ENCODE results near the gene LAPTM5.
A peak's percentile ranks its signal among the peaks of the same experiment; 100 is the strongest.

Gene LAPTM5

GRCh38 chr1:30794260-30794659 is 36.7 kb upstream of the LAPTM5 start:
- Histone ChIP-seq H3K36me3 (ENCODE audit: control insufficient read depth in 2 of 2, insufficient read depth in 1 of 2, low read length in 2 of 2) (no peaks in the 10 kb centered on the region), H3K4me3 (ENCODE audit: low read depth, low read length) (no peak overlapping the region), H3K9me3 (ENCODE audit: control insufficient read depth, insufficient read depth, low read depth, low read length) (no peaks in the 10 kb centered on the region), H3K27ac (ENCODE audit: extremely low read depth, low read depth, low read length) (no peak overlapping the region), H3K4me1 (ENCODE audit: control insufficient read depth, insufficient read depth, low read length) (no peaks in the 10 kb centered on the region)
- TF ChIP-seq ZNF146 (tag by site-specific recombination; IDR thresholded peaks at IDR 0.05) = peak; percentile 66
- TF ChIP-seq ZNF792 (tag by site-specific recombination; IDR thresholded peaks at IDR 0.05) = no peak
- TF ChIP-seq ZNF664 (tag by site-specific recombination; IDR thresholded peaks at IDR 0.05) = peak; percentile 76; the same call in 1 of the 2 replicates
- ChIA-PET POLR2A (interaction anchor here (1.0 kb wide), 1 partner anchor 118 kb away, joined by 3 read pairs; no protein-coding TSS in a partner anchor), CTCF (interaction anchor here (1.4 to 4.5 kb wide), 4 partner anchors 7 to 117 kb away, joined by 9 to 39 read pairs (median 13); no protein-coding TSS in a partner anchor)

- POLR2A ChIA-PET = interaction anchor here (0.5 to 1.0 kb wide), 2 partner anchors 66 to 119 kb away, joined by 3 to 4 read pairs; no protein-coding TSS in a partner anchor
- Histone ChIP-seq H3K9me3 (ENCODE audit: control insufficient read depth, insufficient read depth, low read depth, low read length) (no peaks in the 10 kb centered on the region), H3K36me3 (ENCODE audit: control insufficient read depth in 2 of 2, insufficient read depth in 1 of 2, low read length in 2 of 2) (no peaks in the 10 kb centered on the region), H3K4me3 (ENCODE audit: low read depth, low read length) (no peak overlapping the region), H3K27ac (ENCODE audit: extremely low read depth, low read depth, low read length) (no peak overlapping the region), H3K4me1 (ENCODE audit: control insufficient read depth, insufficient read depth, low read length) (no peaks in the 10 kb centered on the region)
- CTCF ChIA-PET = interaction anchor here (1.8 to 4.5 kb wide), 3 partner anchors 8 to 118 kb away, joined by 9 to 39 read pairs (median 16); no protein-coding TSS in a partner anchor
- no peak for TF ChIP-seq TSHZ1 (tag by site-specific recombination; IDR thresholded peaks at IDR 0.05; ENCODE audit: borderline replicate concordance)
- peak; percentile 22; the same call in 1 of the 2 replicates for TF ChIP-seq ZFHX2 (tag by site-specific recombination; conservative IDR thresholded peaks at IDR 0.05)
These were observed 35.6 kb upstream of the LAPTM5 start for GRCh38 chr1:30793209-30793608.

- H3K27ac ChIP-seq (ENCODE audit: extremely low read depth, low read depth, low read length) = no peak overlapping the region
- TF ChIP-seq PRDM4 (tag by site-specific recombination; IDR thresholded peaks at IDR 0.05) (no peak), RBAK (tag by site-specific recombination; IDR thresholded peaks at IDR 0.05) (peak; percentile 91)
- POLR2A ChIA-PET = no interaction called here
- H3K9me3 ChIP-seq (ENCODE audit: control insufficient read depth, insufficient read depth, low read depth, low read length) = no peaks in the 10 kb centered on the region
- CTCF ChIA-PET = interaction anchor here (1.0 to 2.6 kb wide), 5 partner anchors 9 to 119 kb away, joined by 3 to 16 read pairs (median 5); no protein-coding TSS in a partner anchor
- no peaks in the 10 kb centered on the region for H3K36me3 ChIP-seq (ENCODE audit: control insufficient read depth in 2 of 2, insufficient read depth in 1 of 2, low read length in 2 of 2)
- no peaks in the 10 kb centered on the region for H3K4me1 ChIP-seq (ENCODE audit: control insufficient read depth, insufficient read depth, low read length)
- H3K4me3 ChIP-seq (ENCODE audit: low read depth, low read length) = no peak overlapping the region
These were observed 34.3 kb upstream of the LAPTM5 start for GRCh38 chr1:30791868-30792267.

- Histone ChIP-seq H3K4me3 (ENCODE audit: low read depth, low read length) (no peak overlapping the region), H3K4me1 (ENCODE audit: control insufficient read depth, insufficient read depth, low read length) (no peaks in the 10 kb centered on the region), H3K36me3 (ENCODE audit: control insufficient read depth in 2 of 2, insufficient read depth in 1 of 2, low read length in 2 of 2) (no peaks in the 10 kb centered on the region), H3K9me3 (ENCODE audit: control insufficient read depth, insufficient read depth, low read depth, low read length) (no peaks in the 10 kb centered on the region), H3K27ac (ENCODE audit: extremely low read depth, low read depth, low read length) (no peak overlapping the region)
- CTCF ChIA-PET = interaction anchor here (0.6 to 2.6 kb wide), 10 partner anchors 8 to 725 kb away, joined by 3 to 16 read pairs (median 4); no protein-coding TSS in a partner anchor
- POLR2A ChIA-PET = no interaction called here
- TF ChIP-seq SALL2 (tag by site-specific recombination; IDR thresholded peaks at IDR 0.05; ENCODE audit: borderline replicate concordance) (0 out of 2 replicates have a peak, but pooled peaks have one; percentile 60), ZNF366 (tag by site-specific recombination; conservative IDR thresholded peaks at IDR 0.05) (peak; percentile 99), ZFP3 (tag by site-specific recombination; IDR thresholded peaks at IDR 0.05; ENCODE audit: low read depth) (no peak), ZNF544 (tag by site-specific recombination; IDR thresholded peaks at IDR 0.05) (0 out of 2 replicates have a peak, but pooled peaks have one; percentile 8), ZNF239 (tag by site-specific recombination; IDR thresholded peaks at IDR 0.05) (no peak), OVOL3 (tag by site-specific recombination; IDR thresholded peaks at IDR 0.05) (no peak), ZNF621 (tag by site-specific recombination; IDR thresholded peaks at IDR 0.05) (0 out of 2 replicates have a peak, but pooled peaks have one; percentile 74), ZNF391 (tag by site-specific recombination; IDR thresholded peaks at IDR 0.05; ENCODE audit: borderline replicate concordance, low read depth) (no peak), HOXD13 (CRISPR knock-in tag; IDR thresholded peaks at IDR 0.05; ENCODE audit: borderline replicate concordance) (no peak), ZNF280C (tag by site-specific recombination; IDR thresholded peaks at IDR 0.05) (no peak)
These were observed 33.5 kb upstream of the LAPTM5 start for GRCh38 chr1:30790850-30791778.

Data from HEK293 (cell line).